ENCODE results near the gene YWHAH. TPM values are rescaled to one million over a fixed set of nuclear protein-coding genes. Genes with fewer than 3 reads are reported as not detected.

YWHAH gene
- total and polyA plus RNA-seq, 2 of the 4 experiments (the other 2 are of a cell fraction) = 147 to 173 TPM

DNA sequence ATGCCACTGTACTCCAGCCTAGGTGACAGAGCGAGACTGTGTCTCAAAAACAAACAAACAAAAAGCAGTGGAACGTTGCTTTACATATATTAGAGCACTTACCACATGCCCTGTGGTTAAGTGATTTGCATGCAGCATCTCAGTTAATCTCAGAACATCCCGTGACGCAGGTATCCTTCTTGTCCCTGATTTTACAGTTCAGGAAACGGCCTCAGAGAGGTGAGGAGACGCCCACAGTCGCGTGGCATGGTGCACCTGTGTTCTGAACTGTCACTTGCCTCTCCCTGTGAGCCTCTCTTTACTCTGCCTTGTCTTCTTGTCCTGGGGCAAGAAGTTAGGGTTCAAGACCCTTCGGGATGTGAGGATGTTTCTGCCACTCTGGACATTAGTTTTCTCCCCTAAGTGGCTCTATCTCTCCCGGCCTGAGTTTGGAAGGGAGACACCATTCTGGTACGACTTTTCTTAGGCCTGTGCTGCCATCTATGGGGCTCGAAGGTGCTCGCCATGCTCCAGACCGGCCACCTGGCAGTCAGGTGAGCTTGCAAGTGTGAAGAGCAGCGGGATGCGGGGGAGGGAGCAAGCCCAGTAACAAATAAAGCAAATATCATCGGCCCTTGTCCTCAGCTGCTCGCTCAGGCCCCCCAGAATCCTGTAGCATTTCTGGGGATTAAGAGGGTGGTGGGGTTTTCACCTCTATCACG is 25.6 kb downstream of the YWHAH start (continued):
- TF ChIP-seq POLR2A (IDR thresholded peaks at IDR 0.05; ENCODE audit: low read depth, low read length) (no peak), FOS (IDR thresholded peaks at IDR 0.05; ENCODE audit: low read depth, low read length) (no peak)

DNA sequence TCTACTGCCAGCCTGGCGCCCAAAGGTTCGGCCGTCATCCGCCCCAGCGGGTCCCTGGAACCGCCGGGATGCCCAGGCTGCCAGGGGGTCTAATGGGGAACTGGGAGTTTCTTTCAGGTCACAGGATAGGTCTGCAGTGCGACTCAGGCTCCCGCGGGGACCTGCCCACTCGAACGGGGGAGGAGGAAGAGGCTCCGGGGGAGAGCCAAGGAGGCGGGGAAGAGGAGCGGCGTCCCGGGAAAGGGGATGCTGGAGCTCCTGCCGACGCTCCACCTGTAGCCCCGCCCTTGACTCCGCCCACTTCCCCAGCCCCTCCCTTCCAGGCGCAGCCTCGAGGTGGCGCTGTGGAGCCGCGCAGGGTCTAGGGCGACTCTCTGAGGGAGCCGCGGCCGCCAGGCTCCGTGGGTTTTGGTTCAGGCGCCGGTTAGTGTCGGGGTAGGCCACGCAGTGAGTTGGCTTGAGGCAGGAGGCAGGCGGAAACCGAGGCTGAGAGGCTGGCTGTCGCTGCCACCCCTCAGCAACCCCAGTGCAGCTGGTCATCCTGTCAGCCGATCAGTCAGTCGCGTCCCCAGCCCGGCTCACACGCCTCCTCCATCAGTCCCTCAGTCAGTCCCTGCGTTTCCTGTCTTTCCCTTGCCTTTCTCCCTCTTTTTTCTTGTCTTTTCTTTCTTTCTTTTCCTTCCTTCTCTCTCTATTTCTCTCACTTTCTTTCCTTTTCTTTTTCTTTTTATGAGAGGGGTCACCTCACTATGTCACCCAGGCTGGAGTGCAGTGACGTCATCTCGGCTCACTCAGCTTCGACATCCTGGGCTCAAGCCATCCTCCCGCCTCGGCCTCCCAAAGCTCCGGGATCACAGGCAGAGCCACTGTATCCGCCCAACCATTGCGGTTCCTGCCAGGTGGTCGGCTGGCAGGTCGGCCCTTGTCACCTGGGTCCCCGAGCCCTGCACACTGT is 26.4 kb downstream of the YWHAH start:
- no peak overlapping the region for H2BK5ac ChIP-seq (ENCODE audit: low read depth, low read length, poor library complexity, severe bottlenecking)
- H2BK15ac ChIP-seq (ENCODE audit: low read depth, low read length) = no peak overlapping the region
- peak; percentile 51 for DNase-seq
- TF ChIP-seq CEBPB (IDR thresholded peaks at IDR 0.05; ENCODE audit: low read depth, low read length) (no peak), MAZ (IDR thresholded peaks at IDR 0.05; ENCODE audit: borderline replicate concordance, low read depth, low read length) (peak; percentile 92; the same call in 1 of the 2 replicates), POLR2A (IDR thresholded peaks at IDR 0.05; ENCODE audit: low read depth, low read length) (no peak), RAD21 (IDR thresholded peaks at IDR 0.05; ENCODE audit: low read length) (peak; percentile 74), SMC3 (IDR thresholded peaks at IDR 0.05; ENCODE audit: low read depth, low read length) (peak; percentile 56), MXI1 (IDR thresholded peaks at IDR 0.05; ENCODE audit: borderline replicate concordance, low read depth, low read length) (peak; percentile 31; the same call in 1 of the 2 replicates), CHD1 (IDR thresholded peaks at IDR 0.05; ENCODE audit: low read depth, low read length) (no peak)
- TF ChIP-seq, protein P1, sequence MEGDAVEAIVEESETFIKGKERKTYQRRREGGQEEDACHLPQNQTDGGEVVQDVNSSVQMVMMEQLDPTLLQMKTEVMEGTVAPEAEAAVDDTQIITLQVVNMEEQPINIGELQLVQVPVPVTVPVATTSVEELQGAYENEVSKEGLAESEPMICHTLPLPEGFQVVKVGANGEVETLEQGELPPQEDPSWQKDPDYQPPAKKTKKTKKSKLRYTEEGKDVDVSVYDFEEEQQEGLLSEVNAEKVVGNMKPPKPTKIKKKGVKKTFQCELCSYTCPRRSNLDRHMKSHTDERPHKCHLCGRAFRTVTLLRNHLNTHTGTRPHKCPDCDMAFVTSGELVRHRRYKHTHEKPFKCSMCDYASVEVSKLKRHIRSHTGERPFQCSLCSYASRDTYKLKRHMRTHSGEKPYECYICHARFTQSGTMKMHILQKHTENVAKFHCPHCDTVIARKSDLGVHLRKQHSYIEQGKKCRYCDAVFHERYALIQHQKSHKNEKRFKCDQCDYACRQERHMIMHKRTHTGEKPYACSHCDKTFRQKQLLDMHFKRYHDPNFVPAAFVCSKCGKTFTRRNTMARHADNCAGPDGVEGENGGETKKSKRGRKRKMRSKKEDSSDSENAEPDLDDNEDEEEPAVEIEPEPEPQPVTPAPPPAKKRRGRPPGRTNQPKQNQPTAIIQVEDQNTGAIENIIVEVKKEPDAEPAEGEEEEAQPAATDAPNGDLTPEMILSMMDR (conservative IDR thresholded peaks at IDR 0.05; ENCODE audit: low read depth, low read length) = peak; percentile 91
- H3K9me1 ChIP-seq (ENCODE audit: insufficient read depth, low read length) = no peaks in the 10 kb centered on the region
- H3K4me3 ChIP-seq (ENCODE audit: insufficient read depth, low read depth, low read length) = peak overlapping the region; percentile 47
- no peaks in the 10 kb centered on the region for H3K79me1 ChIP-seq (ENCODE audit: low read depth in 1 of 2, low read length in 2 of 2)
- no peak overlapping the region for H2BK120ac ChIP-seq (ENCODE audit: low read depth, low read length)
- dilution Hi-C loops (cut with HindIII; ENCODE audit: low sequenced_read_pairs, unreplicated experiment) = no loop called here
- 58% methylated on average over 12 of the region's 55 CpGs; no CpG with 5 or more reads in 1 of the 2 experiments for WGBS, 2 experiments (ENCODE audit: extremely low coverage in 2 of 2, insufficient read length in 1 of 2)
- H3K18ac ChIP-seq (ENCODE audit: low read depth, low read length) = no peak overlapping the region
- ChIA-PET POLR2A (ENCODE audit: unreplicated experiment) (no interaction called here), CTCF (interaction anchor here (0.5 to 1.0 kb wide), 15 partner anchors 8 to 499 kb away, joined by 3 to 8 read pairs (median 3); partner anchors contain the start of gene PISD)
- H3K56ac ChIP-seq (ENCODE audit: extremely low read depth, insufficient read depth, low read length) = no peak overlapping the region
- peak; percentile 99 for ATAC-seq (ENCODE audit: low read depth)
- peak overlapping the region; percentile 18; the same call in 1 of the 2 replicates for H3K23ac ChIP-seq (ENCODE audit: low read depth, low read length)
- intact Hi-C loops (cut with micrococcal nuclease) = loop anchor here (1.0 to 5.0 kb wide), 2 partner anchors 305 to 413 kb away; no protein-coding TSS in a partner anchor
- H3K4me2 ChIP-seq (ENCODE audit: low read depth, low read length) = peak overlapping the region; percentile 80
- no peak overlapping the region for H3K27ac ChIP-seq (ENCODE audit: insufficient read depth, low read length)
- no peak overlapping the region for H3K14ac ChIP-seq (replicated peaks; ENCODE audit: low read depth, low read length)
- in situ Hi-C loops (cut with MboI; ENCODE audit: low sequenced_read_pairs) = loop anchor here (10.0 to 25.0 kb wide), 3 partner anchors 408 to 842 kb away; partner anchors contain the start of genes FBXO7 and TIMP3
- no peaks in the 10 kb centered on the region; the same call in 1 of the 2 replicates for H3K27me3 ChIP-seq (ENCODE audit: control insufficient read depth, insufficient read depth, low read length)
- no peaks in the 10 kb centered on the region for H3K36me3 ChIP-seq (ENCODE audit: control insufficient read depth, insufficient read depth, low read length)
- H2AK5ac ChIP-seq (ENCODE audit: low read depth, low read length) = no peak overlapping the region
- no peak overlapping the region for H3K4ac ChIP-seq (ENCODE audit: low read depth, low read length)
- no peaks in the 10 kb centered on the region for H3K4me1 ChIP-seq (ENCODE audit: control insufficient read depth, insufficient read depth, low read length)
- H4K8ac ChIP-seq (ENCODE audit: low read depth in 2 of 2, low read length in 2 of 2) = peak overlapping the region in 1 of 2 experiments; percentile 20; a peak in 1 of 4 replicates
- H2AK9ac ChIP-seq (replicated peaks; ENCODE audit: low read depth, low read length, poor library complexity) = peak overlapping the region; percentile 70
- no peak overlapping the region for H2BK20ac ChIP-seq (ENCODE audit: low read depth, low read length)
- peak overlapping the region; percentile 88 for H2AFZ ChIP-seq (replicated peaks; ENCODE audit: low read length, poor library complexity)
- no peaks in the 10 kb centered on the region for H3K9me3 ChIP-seq (ENCODE audit: control insufficient read depth, insufficient read depth, low read length)
- H4K20me1 ChIP-seq (ENCODE audit: insufficient read depth, low read length) = no peaks in the 10 kb centered on the region
- no peak overlapping the region for H4K91ac ChIP-seq (ENCODE audit: insufficient read depth, low read depth, low read length)
- no TSS peak for BruUV-seq (replicated peaks)
- H3K9ac ChIP-seq (ENCODE audit: low read depth, low read length) = peak overlapping the region; percentile 53; the same call in 1 of the 2 replicates
- H4K5ac ChIP-seq (ENCODE audit: low read depth, low read length) = no peak overlapping the region
